NCI-H2171 treated with DMSO at 0.1 percent for 48 hours (cell line): ENCODE data around the gene CTTNBP2NL.
"Not testable (repeated sequence)": the region's sequence is repeated elsewhere in the genome, so short reads cannot be mapped to it uniquely, and the experiment has no call there.

Source experiments
- DNase-seq: peaks from one replicate; lab custom pipeline; 2025; lab: John Stamatoyannopoulos, UW

The CTTNBP2NL gene

GRCh38 chr1:112418099-112418892, 22.3 kb downstream of the CTTNBP2NL start:
- DNase-seq = no peak

GRCh38 chr1:112423207-112423606, 27.2 kb downstream of the CTTNBP2NL start:
- no peak for DNase-seq

- DNase-seq = not testable (repeated sequence)
These were observed 27.7 kb downstream of the CTTNBP2NL start for GRCh38 chr1:112423666-112424065.

- no peak for DNase-seq
These were observed 33.7 kb downstream of the CTTNBP2NL start for GRCh38 chr1:112429749-112430148.

GRCh38 chr1:112431038-112431437, 35.0 kb downstream of the CTTNBP2NL start:
- no peak for DNase-seq

GRCh38 chr1:112435448-112435847, 39.4 kb downstream of the CTTNBP2NL start:
- DNase-seq = no peak

- DNase-seq = no peak
These were observed 40.6 kb downstream of the CTTNBP2NL start for GRCh38 chr1:112436384-112437156.

GRCh38 chr1:112438156-112438555, 42.1 kb downstream of the CTTNBP2NL start:
- DNase-seq = not testable (repeated sequence)

- DNase-seq = no peak
These were observed 43.6 kb downstream of the CTTNBP2NL start for GRCh38 chr1:112439592-112439991.

GRCh38 chr1:112440574-112440973, 44.6 kb downstream of the CTTNBP2NL start:
- no peak for DNase-seq

- DNase-seq = no peak
These were observed 48.3 kb downstream of the CTTNBP2NL start for GRCh38 chr1:112444269-112444668.

GRCh38 chr1:112445596-112445995, 49.6 kb downstream of the CTTNBP2NL start:
- DNase-seq = no peak

GRCh38 chr1:112446411-112446810, 50.4 kb downstream of the CTTNBP2NL start:
- no peak for DNase-seq

- DNase-seq = no peak
These were observed 53.1 kb downstream of the CTTNBP2NL start for GRCh38 chr1:112448904-112449629.

GRCh38 chr1:112449630-112449983, 53.6 kb downstream of the CTTNBP2NL start:
- DNase-seq = no peak

- no peak for DNase-seq
These were observed 54.8 kb downstream of the CTTNBP2NL start for GRCh38 chr1:112450773-112451172.

GRCh38 chr1:112451301-112451700, 55.3 kb downstream of the CTTNBP2NL start:
- not testable (repeated sequence) for DNase-seq

- DNase-seq = no peak
These were observed 57.9 kb downstream of the CTTNBP2NL start for GRCh38 chr1:112453876-112454275.

GRCh38 chr1:112454316-112454715, 58.3 kb downstream of the CTTNBP2NL start:
- no peak for DNase-seq

GRCh38 chr1:112457241-112457640, 61.2 kb downstream of the CTTNBP2NL start:
- no peak for DNase-seq

- DNase-seq = no peak
These were observed 61.9 kb downstream of the CTTNBP2NL start for GRCh38 chr1:112457955-112458354.

GRCh38 chr1:112458756-112459155, 62.7 kb downstream of the CTTNBP2NL start:
- no peak for DNase-seq

- DNase-seq = no peak
These were observed 64.6 kb downstream of the CTTNBP2NL start for GRCh38 chr1:112460615-112461014.
